NB4 (cell line): ENCODE measurements around the gene FMNL3.

ENCODE experiments used
- DNase-seq: peaks from one replicate; pipeline ENCODE4 v3.0.0; 2010; ENCODE audit warnings: low read depth
- H3K4me3 ChIP-seq: one replicate; pipeline ENCODE4 v1.5.1; 2011; ENCODE audit warnings: mild to moderate bottlenecking, low read depth, low read length, moderate library complexity
- MYC ChIP-seq: IDR thresholded peaks from 2 replicates; pipeline ENCODE4 v1.6.1; 2011; ENCODE audit warnings: low read depth, low read length
- POLR2A ChIP-seq: IDR thresholded peaks from 2 replicates; pipeline ENCODE4 v1.6.1; 2011; ENCODE audit warnings: mild to moderate bottlenecking; ENCODE audit not compliant: insufficient read length; ENCODE audit errors: extremely low read depth
- TF ChIP-seq, protein P1 (sequence below): IDR thresholded peaks from 2 replicates; pipeline ENCODE4 v1.6.1; 2011; ENCODE audit warnings: low read depth, low read length
- TF ChIP-seq, protein P2 (sequence below): IDR thresholded peaks from one replicate; pipeline ENCODE4 v1.5.1; 2012; ENCODE audit warnings: low read depth, low read length

Gene FMNL3

DNA sequence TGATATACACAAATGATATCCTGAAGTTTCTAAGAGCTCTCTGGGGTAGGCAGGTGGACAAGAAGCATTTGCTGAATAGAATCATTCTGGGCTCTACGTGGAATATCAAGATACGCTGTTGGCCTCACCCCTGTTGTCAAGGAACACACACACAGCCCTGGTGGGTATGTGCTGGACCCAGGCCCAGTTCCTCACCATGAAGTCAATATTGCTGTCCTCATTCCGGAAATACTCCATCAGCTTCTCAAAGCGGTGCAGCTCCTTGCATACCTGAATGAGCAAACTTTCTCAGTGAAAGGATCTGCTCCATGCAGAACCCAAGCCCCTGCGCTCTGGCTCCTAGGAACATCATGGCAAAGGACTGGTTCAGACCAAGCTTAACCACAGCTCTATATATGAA lies 52.5 kb downstream of the FMNL3 start:
- TF ChIP-seq POLR2A = no peak
- TF ChIP-seq, protein P1, sequence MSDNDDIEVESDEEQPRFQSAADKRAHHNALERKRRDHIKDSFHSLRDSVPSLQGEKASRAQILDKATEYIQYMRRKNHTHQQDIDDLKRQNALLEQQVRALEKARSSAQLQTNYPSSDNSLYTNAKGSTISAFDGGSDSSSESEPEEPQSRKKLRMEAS = no peak
- no peak for TF ChIP-seq MYC
- TF ChIP-seq, protein P2, sequence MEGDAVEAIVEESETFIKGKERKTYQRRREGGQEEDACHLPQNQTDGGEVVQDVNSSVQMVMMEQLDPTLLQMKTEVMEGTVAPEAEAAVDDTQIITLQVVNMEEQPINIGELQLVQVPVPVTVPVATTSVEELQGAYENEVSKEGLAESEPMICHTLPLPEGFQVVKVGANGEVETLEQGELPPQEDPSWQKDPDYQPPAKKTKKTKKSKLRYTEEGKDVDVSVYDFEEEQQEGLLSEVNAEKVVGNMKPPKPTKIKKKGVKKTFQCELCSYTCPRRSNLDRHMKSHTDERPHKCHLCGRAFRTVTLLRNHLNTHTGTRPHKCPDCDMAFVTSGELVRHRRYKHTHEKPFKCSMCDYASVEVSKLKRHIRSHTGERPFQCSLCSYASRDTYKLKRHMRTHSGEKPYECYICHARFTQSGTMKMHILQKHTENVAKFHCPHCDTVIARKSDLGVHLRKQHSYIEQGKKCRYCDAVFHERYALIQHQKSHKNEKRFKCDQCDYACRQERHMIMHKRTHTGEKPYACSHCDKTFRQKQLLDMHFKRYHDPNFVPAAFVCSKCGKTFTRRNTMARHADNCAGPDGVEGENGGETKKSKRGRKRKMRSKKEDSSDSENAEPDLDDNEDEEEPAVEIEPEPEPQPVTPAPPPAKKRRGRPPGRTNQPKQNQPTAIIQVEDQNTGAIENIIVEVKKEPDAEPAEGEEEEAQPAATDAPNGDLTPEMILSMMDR = no peak
- H3K4me3 ChIP-seq = no peak overlapping the region
- no peak for DNase-seq

DNA sequence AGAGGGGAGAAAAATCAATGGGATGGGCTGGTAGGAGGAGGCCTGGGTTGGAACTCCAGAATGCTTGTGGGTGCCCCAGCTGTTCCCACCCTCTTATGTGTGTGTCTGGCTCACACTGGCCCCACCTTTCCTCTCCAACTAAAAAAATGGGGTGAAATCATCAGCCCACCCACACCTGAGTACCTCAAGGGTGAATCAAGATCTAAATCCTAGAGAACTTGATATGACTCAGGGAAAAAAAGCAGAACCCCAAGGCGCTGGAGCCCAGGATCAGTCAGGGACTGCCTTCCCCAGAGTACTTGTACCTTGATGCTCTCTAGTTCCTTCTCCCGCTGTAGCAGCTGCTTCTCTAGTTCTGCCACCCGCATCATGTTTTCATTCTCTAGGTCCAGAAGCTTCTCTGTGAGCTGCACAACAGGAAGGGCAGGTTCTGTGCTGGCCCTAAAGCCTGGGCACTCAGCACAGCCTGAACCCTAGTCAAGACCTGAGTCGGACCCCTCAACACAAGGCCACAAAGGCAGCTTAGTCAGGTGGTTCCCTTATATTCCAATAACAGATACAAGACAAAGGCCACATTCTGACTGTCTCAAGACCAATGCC lies 54.2 kb downstream of the FMNL3 start:
- no peak overlapping the region for H3K4me3 ChIP-seq
- no peak for DNase-seq
- no peak for TF ChIP-seq POLR2A
- TF ChIP-seq, protein P1 = no peak
- TF ChIP-seq, protein P2 = no peak
- no peak for TF ChIP-seq MYC

DNA sequence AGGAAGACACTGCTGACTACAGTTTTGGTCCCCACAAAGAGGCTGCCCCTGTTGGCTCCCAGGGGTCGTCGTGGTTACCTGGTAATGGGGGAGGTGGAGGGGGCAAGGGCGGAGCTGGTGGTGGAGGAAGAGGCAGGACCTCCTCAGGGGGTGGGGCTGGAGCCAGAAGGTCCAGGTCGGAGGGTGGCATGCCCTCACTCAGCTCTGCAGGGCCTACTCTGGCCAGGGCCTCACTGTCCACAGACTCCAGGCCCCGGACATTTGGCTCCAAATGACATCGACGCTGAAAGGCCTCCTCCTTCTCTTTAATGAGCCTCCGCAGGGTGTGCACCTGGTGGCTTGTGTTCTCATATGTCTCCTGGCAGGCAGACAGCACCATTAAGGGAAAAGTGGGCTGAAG lies 55.4 kb downstream of the FMNL3 start:
- DNase-seq = no peak
- no peak for TF ChIP-seq MYC
- TF ChIP-seq POLR2A = no peak
- H3K4me3 ChIP-seq = no peak overlapping the region

DNA sequence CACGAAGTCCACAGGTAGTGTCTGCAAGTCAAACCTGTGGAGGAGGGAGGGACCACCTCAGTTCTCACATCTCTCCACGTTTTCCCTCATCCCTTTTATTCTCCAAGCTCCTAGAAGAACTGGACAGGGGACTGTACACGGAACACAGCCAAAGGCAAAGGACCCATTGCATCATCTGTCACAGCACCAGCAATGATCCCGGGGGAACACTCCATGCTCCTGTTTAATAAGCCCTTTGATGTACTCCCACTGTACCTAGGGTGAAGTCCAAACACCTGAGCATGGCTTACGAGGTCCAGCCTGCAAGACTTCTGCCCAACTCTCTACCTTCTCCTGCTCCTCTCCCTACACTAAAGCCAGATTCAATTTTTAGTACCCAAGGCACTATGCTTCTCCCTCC lies 57.3 kb downstream of the FMNL3 start:
- TF ChIP-seq, protein P2 = no peak
- TF ChIP-seq, protein P1 = no peak
- TF ChIP-seq MYC (no peak), POLR2A (no peak)
- no peak overlapping the region for H3K4me3 ChIP-seq
- no peak for DNase-seq

DNA sequence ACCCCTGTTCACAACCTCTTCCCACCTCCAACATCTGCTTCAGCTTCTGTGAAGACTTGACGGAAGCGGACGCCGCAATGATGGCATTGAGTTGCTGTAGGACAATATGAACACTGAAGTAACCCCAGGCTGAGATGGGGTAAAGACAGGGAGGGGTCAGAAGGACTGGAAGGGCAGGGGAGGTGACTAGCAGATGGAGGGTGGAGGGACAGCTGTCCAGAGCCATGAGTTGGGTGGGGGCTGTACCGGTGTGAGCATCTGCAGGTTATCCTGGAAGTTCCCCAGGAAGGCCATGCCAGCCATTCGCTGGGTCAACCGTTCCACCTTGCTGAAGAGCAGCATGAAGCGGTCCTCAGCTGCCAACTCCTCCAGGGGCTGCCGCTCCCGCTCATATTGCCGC lies 57.8 kb downstream of the FMNL3 start:
- TF ChIP-seq, protein P2 = no peak
- TF ChIP-seq MYC = no peak
- no peak overlapping the region for H3K4me3 ChIP-seq
- no peak for DNase-seq

DNA sequence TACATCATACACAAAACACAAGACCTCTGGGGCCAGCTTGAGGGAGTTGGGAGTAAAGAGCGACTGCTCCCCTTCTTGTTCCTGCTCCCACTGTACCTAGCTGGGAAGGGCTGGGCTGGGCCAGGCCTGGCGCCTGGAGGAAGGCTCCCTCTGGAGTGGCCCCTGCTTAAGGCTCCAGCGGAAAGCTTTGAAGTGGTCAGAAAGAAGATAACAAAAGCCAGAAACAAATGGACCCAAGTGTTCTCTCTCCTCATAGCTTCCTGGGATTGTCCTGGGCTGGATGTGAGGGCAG lies 58.5 kb downstream of the FMNL3 start:
- TF ChIP-seq POLR2A (no peak), MYC (no peak)
- TF ChIP-seq, protein P2 = no peak
- TF ChIP-seq, protein P1 = no peak
- H3K4me3 ChIP-seq = no peak overlapping the region
- no peak for DNase-seq
